GM12892 (cell line): ENCODE measurements around the gene SNX9.

Experiments used
- POLR2A ChIP-seq: IDR thresholded peaks from 2 replicates; pipeline ENCODE4 v1.6.1; 2011; ENCODE audit warnings: low read depth, low read length, control low read depth
- POLR2AphosphoS5 ChIP-seq: IDR thresholded peaks from 2 replicates; pipeline ENCODE4 v1.6.1; 2011; ENCODE audit warnings: low read depth, low read length, control low read depth

- TF ChIP-seq POLR2AphosphoS5 (no peak), POLR2A (no peak)
Measured at GRCh38 chr6:157867981-157868380, 44.9 kb downstream of the SNX9 start.
